Brain microvascular endothelial cell (primary cell): ENCODE data around the gene DPF3.
A peak's percentile ranks its signal among the peaks of the same experiment; 100 is the strongest.

Experiments used
- DNase-seq: peaks from one replicate; pipeline ENCODE4 v3.0.0-alpha.2; 2020
- H3K27ac ChIP-seq: fragments of 250-450 bp; sonication (Bioruptor Pico); 2 replicates; pipeline ENCODE4 v1.5.1; 2020; ENCODE audit warnings: mild to moderate bottlenecking, moderate library complexity
- H3K27me3 ChIP-seq: fragments of 250-450 bp; sonication (Bioruptor Pico); replicated peaks from 2 replicates; pipeline ENCODE4 v1.5.1; 2020; ENCODE audit warnings: mild to moderate bottlenecking
- H3K36me3 ChIP-seq: fragments of 250-450 bp; sonication (Bioruptor Pico); replicated peaks from 2 replicates; pipeline ENCODE4 v1.5.1; 2020; ENCODE audit warnings: mild to moderate bottlenecking
- H3K4me3 ChIP-seq: 2 replicates; pipeline ENCODE4 v1.5.1; 2011; ENCODE audit warnings: low read depth, mild to moderate bottlenecking, control low read depth, low read length, moderate library complexity
- CTCF ChIP-seq: IDR thresholded peaks from 2 replicates; pipeline ENCODE4 v1.5.1; 2011; ENCODE audit warnings: low read depth, mild to moderate bottlenecking, moderate library complexity, low read length, control low read depth, inconsistent platforms; ENCODE audit errors: missing control alignments
- in situ Hi-C: cut with HindIII; loops from 2 replicates; pipeline ENCODE4 v1.10.0; 2017; ENCODE audit warnings: low sequenced_read_pairs, low pct_ligation_motif_present

The DPF3 gene

DNA sequence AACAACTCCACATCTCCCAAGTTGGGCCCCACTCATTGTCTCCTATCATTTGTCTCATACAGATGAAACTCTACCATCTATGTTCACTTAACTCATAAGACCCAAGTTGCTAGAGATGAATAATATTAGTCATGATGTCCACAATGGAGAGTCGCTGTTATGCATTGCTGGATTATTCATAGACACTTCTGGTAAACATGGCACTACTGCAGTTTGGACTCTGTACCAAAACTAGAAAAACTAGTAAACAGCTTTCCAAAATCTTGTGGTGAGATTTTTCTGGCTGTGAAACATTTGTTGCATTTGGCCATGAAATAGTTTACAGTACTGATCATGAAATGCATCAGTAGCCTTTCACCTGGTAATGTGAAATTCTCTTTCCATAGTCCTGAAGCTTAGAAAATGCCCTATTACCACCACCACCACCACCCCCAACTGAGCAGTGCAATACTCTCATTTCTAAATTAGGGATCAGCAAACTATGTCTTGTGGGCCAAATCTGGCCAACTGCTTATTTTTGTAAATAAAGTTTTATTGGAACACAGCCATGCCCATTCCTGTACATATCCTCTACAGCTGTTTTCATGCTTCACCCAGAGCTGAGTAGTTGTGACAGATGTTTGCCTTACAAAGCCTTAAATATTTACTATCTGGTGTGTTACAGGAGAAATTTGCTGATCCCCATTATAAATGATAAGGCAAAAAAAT, 236.5 kb downstream of the DPF3 start:
- in situ Hi-C loops: no loop called here
- TF ChIP-seq CTCF: no peak
- Histone ChIP-seq H3K4me3 (no peak overlapping the region), H3K36me3 (no peaks in the 10 kb centered on the region), H3K27me3 (no peaks in the 10 kb centered on the region), H3K27ac (no peak overlapping the region)
- DNase-seq: no peak

GRCh38 chr14:72653026-72653425, 240.9 kb downstream of the DPF3 start:
- TF ChIP-seq CTCF: no peak
- no peak overlapping the region for H3K27ac ChIP-seq
- H3K27me3 ChIP-seq: no peaks in the 10 kb centered on the region
- no peak for DNase-seq
- in situ Hi-C loops: no loop called here
- no peaks in the 10 kb centered on the region for H3K36me3 ChIP-seq
- no peak overlapping the region for H3K4me3 ChIP-seq

- no peak for TF ChIP-seq CTCF
- no peak for DNase-seq
- Histone ChIP-seq H3K36me3 (no peaks in the 10 kb centered on the region), H3K27me3 (no peaks in the 10 kb centered on the region), H3K27ac (peak overlapping the region; percentile 68), H3K4me3 (no peak overlapping the region)
- in situ Hi-C loops: no loop called here
Measured at GRCh38 chr14:72652179-72652578, 241.7 kb downstream of the DPF3 start.

GRCh38 chr14:72651714-72652113, 242.2 kb downstream of the DPF3 start:
- in situ Hi-C loops: no loop called here
- no peak for TF ChIP-seq CTCF
- DNase-seq: no peak
- H3K36me3 ChIP-seq: no peaks in the 10 kb centered on the region
- no peak overlapping the region for H3K4me3 ChIP-seq
- H3K27ac ChIP-seq: peak overlapping the region; percentile 68
- H3K27me3 ChIP-seq: no peaks in the 10 kb centered on the region

DNA sequence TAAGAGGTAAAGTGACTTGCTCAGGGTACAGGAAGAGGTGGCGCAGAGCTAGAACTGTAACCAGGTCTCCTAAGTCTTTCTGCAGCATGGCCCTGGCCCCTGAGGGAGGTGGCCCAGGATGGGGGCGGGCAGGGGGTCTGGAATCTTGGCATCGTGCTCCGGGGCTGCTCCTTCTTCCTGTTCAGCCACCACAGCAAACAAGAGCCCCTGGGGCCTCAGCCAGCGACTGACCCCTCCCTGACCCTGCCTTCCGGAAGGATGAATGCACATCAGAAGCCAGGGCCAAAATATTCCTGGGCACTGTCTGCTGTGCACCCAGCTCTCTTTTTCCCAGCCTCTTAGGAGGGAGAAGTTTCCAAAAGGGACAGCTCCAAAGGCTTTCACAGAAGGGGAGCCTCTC, 242.8 kb downstream of the DPF3 start:
- DNase-seq: peak; percentile 62

More for the DNA sequence above, 242.8 kb downstream of the DPF3 start:
- TF ChIP-seq CTCF: no peak
- peak overlapping the region; percentile 68 for H3K27ac ChIP-seq
- H3K27me3 ChIP-seq: no peaks in the 10 kb centered on the region
- in situ Hi-C loops: no loop called here
- no peak overlapping the region for H3K4me3 ChIP-seq
- no peaks in the 10 kb centered on the region for H3K36me3 ChIP-seq
